Muscle of back (tissue), 11 donors: Measurements from ENCODE around the gene ARHGEF28. TPM values are rescaled to one million over a fixed set of nuclear protein-coding genes. Genes with fewer than 3 reads are reported as not detected.

Experiments
- DNase-seq, 3 donors: peaks; one replicate each; pipeline versions ENCODE4 v3.0.0 to v3.0.0-alpha.2; 2013
- polyA plus RNA-seq, 10 donors: library from polyadenylated mRNA; unstranded; fragments of 120-200 nt; gene quantifications; one replicate each; pipeline ENCODE4 v1.2.1, GENCODE V29; 2013; ENCODE audit not compliant: insufficient read length in 10 of 10

ARHGEF28 gene
- polyA plus RNA-seq, 10 donors: 2.3 to 5.8 (median 4.0) TPM

DNA sequence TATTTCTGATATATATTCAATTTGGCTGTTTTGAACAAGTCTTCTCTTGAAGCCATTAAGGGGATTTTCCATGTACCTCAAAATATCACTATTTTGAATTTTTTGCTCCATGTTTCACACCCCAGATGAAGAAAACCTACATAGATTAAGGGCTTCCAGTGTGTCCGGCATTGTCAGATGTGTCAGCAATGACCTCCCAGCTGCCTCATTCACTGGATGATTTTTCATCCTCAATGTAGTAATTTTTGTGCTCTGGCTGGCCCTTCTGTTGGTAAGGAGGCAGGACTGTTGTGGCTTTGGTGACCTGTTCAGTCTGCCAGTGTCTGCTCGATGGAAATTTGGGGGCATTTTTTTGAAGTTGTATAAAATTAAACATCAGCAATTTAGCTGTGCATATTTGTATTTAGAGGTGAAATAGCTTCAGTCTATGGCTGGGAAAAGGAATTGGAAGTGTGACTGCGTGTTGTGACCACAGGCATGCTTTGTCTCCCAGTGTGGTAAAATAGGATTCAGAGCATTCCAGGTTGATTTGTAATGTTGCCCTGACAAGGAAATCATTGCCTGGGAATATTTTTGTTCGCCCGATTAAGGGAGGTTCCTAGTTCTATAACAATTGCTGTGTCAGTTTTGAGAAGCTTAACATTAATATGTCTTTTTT, 312.4 kb downstream of the ARHGEF28 start:
- peak in 1 of 3 donors; percentile 91 for DNase-seq

DNA sequence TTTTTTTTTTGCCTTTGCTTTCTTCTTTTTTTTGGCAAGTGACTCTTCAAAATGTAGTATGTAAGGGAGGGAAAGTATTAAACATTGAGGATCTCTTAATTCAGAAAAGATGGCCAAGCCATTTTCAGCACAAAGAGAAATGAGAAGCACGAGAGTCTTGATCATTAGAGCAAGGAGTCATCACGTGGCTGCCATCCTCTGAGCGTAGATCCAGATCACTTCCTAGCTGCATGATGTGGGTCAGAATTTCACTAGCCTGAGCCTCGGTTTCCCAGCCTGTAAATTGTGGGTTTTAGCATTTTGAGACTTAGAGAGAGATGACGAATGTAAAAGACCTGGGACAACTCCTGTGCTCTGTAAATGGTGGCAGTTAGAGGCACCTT, 312.9 kb downstream of the ARHGEF28 start:
- DNase-seq: no peak

GRCh38 chr5:73939557-73939956, 313.6 kb downstream of the ARHGEF28 start:
- no peak for DNase-seq

- peak in 1 of 3 donors; percentile 65 for DNase-seq
Measured at GRCh38 chr5:73940026-73940425, 314.0 kb downstream of the ARHGEF28 start.

- DNase-seq: no peak
Measured at GRCh38 chr5:73940801-73941200, 314.8 kb downstream of the ARHGEF28 start.

DNA sequence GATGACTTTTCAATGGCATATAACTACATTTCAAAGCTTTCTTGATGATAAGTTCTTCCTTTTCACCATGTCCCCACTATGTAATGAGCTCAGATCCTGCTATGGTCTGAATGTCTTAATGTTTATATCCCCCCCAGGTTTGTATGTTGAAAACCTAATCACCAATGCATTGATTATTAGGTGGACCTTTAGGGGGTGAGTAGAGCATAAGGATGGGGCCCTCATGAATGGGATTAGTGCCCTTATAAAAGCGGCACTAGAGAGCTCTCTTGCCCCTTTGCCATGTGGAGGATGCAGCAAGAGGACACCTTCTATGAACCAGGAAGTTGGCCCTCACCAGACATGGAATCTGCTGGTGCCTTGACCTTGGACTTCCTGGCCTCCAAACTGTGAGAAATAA, 316.8 kb downstream of the ARHGEF28 start:
- DNase-seq: no peak

GRCh38 chr5:73943397-73943796, 317.4 kb downstream of the ARHGEF28 start:
- no peak for DNase-seq

- DNase-seq: no peak
Measured at GRCh38 chr5:73944581-73944980, 318.6 kb downstream of the ARHGEF28 start.

- no peak for DNase-seq
Measured at GRCh38 chr5:73945505-73945904, 319.5 kb downstream of the ARHGEF28 start.

GRCh38 chr5:73946278-73946677, 320.3 kb downstream of the ARHGEF28 start:
- DNase-seq: no peak

- DNase-seq: peak in 1 of 3 donors; percentile 56
Measured at GRCh38 chr5:73946919-73947602, 321.1 kb downstream of the ARHGEF28 start.

DNA sequence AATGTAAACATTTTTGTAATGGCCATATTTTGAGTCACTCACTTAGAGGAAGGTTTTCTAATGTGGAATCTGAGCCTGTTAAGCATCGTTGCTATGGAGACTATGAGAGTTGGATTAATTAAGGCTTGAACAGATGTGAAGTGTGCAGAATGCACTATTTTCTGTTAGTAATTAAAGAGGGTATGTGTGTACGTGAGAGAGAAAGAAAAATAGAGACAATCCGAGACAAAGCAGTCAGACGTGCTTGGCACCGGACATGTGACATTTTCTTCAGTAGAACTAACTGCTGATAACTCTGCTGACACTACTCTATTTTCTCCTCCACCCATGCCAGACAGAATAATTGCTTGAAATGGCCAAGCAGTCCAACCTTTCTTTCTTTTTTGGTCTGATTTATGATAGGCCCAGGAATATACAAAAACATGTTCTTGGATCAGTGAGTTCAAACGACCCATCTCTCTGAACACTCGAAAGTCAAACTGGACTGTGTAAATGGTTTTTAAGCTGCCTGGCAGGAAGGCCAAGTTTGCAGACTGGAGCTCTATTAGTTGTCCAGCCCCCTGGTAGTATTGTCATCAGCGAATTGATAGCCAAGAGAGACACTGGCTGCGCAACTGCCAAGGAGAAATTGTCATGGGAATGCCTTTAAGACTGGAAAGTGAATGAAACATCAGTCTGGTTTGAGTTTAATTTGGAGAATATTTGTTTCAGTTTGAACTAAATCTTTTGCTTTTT, 322.1 kb downstream of the ARHGEF28 start:
- peak; percentile 51 to 78 (median 64) for DNase-seq

- peak in 2 of 3 donors; percentile 18 to 62 for DNase-seq
Measured at GRCh38 chr5:73948720-73949119, 322.7 kb downstream of the ARHGEF28 start.

GRCh38 chr5:73950441-73950873, 324.5 kb downstream of the ARHGEF28 start:
- peak in 1 of 3 donors; percentile 21 for DNase-seq

DNA sequence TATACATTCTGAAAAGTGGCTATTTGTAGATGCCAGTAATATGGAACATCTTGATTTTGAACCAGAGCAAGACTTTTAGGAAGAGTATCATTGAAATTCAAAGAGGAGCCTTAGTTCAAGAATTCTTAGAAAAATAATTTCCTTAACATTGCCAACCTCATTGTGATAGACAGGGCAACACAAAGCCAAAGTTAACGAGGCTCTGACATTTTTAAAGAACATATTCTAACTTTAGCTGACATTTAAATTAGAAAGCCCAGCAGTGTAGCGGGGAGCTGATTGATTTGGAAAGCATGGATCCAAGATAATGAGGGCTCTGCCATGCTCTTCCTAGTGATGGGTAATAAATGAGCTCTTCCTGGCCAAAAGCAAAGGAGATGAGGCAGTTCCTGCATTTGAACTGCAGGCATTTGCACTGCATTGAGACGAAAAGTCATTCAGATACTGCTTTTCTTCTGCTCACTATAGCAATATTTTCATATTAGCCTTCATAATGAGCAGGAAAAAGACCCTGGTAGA, 325.0 kb downstream of the ARHGEF28 start:
- no peak for DNase-seq

GRCh38 chr5:73952872-73953271, 326.9 kb downstream of the ARHGEF28 start:
- DNase-seq: no peak

- DNase-seq: no peak
Measured at GRCh38 chr5:73954381-73954780, 328.4 kb downstream of the ARHGEF28 start.

DNA sequence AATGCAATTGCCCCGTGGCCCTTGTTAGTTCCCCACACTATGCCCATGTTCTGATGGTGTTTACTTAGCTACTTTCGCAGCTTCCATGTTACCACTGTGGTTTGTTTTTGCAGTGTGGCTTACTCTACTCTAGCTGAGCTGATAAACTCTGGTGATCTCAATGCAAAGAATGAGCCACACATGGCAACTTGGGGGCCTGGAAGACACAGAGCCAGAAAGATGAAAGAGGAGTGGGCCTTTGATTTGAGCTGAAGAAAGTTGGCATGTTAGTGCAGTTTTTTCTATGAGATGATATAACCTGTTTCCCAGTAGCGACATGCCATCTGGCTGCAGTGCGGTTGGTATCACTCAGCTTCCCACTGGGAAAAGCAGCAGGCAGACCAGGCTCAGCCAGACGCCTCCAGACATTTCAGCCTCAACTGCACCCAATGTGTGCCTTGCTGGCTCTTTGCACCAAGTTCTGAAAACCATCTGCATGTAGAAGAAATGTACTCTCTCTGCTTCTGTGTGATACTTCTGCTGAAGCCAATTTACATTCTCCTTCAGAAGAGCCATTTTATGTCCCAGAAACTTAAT, 329.4 kb downstream of the ARHGEF28 start:
- DNase-seq: no peak

DNA sequence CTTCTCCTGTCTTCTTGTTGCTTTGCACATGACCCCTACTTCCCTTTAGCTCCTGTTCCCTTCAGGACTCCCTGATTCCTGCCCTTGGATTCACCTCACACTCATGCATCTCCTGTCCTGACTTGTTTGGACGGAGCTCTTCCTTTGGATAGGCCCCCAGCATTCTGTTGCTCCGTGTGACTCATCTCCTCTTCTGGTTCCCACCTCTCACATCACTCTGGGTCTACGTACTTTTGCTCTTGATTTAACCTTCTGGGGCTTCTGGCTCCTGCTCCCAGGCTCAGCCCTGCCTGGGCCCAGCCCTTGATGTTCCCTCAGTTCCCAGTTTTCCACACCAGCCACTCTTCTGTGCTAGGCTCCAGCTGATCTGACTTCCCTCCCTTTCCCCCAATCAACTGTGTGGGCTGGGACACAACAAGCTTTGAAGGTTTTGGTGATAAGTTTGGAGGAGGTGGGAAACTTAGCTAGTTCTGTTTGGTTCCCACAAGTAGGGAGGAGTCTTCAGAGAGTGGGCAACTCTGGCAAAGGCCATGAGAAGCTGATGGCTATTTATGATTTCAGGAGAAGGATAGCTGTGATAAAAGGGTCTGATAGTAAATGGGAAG, 331.5 kb downstream of the ARHGEF28 start:
- no peak for DNase-seq

DNA sequence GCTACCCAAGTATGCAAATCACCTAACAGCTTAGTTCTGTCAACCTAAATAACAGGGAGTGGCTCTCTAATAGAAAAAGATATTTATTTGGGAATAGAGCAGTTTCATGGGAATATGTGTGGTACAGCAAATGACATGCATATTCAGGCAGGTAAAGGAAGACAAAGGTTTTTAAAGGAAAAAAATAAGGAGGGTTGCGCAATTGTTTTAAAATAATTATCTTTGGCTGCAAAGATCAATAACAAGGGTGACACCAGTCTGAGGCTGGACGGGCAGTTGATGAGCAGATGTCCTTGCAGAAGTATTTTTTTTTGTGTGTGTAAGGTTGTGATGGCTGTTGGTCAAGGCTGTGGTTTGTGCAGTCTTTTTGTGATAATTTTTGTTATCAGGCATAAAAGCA, 332.0 kb downstream of the ARHGEF28 start:
- DNase-seq: no peak

DNA sequence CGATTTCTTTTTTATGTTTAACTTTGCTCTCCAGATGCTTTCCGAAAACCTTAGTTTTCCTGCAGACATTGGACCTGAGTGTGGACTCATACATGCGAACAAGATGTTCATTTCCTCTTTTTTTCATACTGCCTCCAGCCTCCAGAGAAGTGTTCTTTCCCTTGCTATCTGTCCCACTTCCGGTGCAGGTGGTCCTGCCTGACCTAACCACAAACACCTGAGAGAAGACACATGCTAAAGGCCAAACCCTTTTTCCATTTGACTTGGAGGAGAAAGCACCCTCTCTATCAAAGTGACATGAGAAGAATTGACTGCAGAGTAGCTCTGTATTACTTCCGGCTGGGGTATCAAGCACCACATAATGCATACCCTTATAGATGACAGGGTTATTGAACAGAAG, 334.0 kb downstream of the ARHGEF28 start:
- DNase-seq: no peak

DNA sequence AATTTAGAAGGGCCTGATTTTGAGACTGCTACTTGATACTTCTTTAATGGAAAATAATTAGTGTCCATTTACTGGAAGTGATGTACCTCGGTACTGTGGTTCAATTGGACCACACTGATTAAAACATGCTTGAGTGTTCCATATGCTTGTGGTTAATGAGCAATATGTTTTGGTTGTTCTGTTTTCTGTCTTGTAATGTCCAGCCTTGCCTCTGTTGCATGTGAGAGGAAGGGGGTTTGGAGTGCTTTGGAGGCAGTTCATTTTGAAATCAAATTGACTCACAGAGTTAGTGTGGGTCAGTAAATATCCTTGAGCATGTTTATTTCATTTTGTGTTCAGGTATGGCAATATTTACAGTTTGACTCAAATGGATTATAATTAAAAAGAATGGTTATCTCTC, 334.4 kb downstream of the ARHGEF28 start:
- DNase-seq: no peak
